A673 (cell line): Measurements from ENCODE around the gene ROMO1. TPM values are rescaled to one million over a fixed set of nuclear protein-coding genes. Genes with fewer than 3 reads are reported as not detected.

ENCODE experiments used
- BruUV-seq: library from RNA; stranded (reverse); fragments of 400-500 nt; replicated peaks from 2 replicates; lab custom pipeline; 2021; lab: Mats Ljungman, UMichigan
- CTCF ChIA-PET: fragments of 300-600 bp; sonication (Branson Sonifier 250); formaldehyde crosslinking; loops from one replicate; lab custom pipeline; 2022; ENCODE audit warnings: antibody characterized with exemption; lab: Charles Lee
- POLR2A ChIA-PET: fragments of 300-600 bp; sonication (Branson Sonifier 250); formaldehyde crosslinking; loops from one replicate; lab custom pipeline; 2022; ENCODE audit warnings: antibody characterized with exemption; ENCODE audit not compliant: low non-redundant PET; lab: Charles Lee
- DNase-seq: peaks from one replicate; pipeline ENCODE4 v3.0.0-alpha.2; 2015; ENCODE audit warnings: low spot score
- H3K27ac ChIP-seq: fragments of 200-600 bp; sonication (generic); 2 replicates; pipeline ENCODE4 v1.5.1; 2016; ENCODE audit warnings: mixed run types, low read depth, mild to moderate bottlenecking, mixed read lengths, antibody characterized with exemption, low read length; ENCODE audit not compliant: poor library complexity, severe bottlenecking
- H3K27me3 ChIP-seq: fragments of 200-600 bp; sonication (generic); replicated peaks from 2 replicates; pipeline ENCODE4 v1.6.1; 2017; ENCODE audit warnings: mixed run types, low read depth, mild to moderate bottlenecking, mixed read lengths, antibody characterized with exemption, low read length; ENCODE audit not compliant: insufficient read depth, poor library complexity
- H3K36me3 ChIP-seq: fragments of 200-600 bp; sonication (generic); 2 replicates; pipeline ENCODE4 v1.6.1; 2016; ENCODE audit warnings: mixed run types, mild to moderate bottlenecking, mixed read lengths, antibody characterized with exemption, low read length; ENCODE audit not compliant: insufficient read depth, poor library complexity, severe bottlenecking
- H3K4me1 ChIP-seq: fragments of 200-600 bp; sonication (generic); 2 replicates; pipeline ENCODE4 v1.6.1; 2017; ENCODE audit warnings: mixed run types, mild to moderate bottlenecking, mixed read lengths, antibody characterized with exemption, low read length; ENCODE audit not compliant: insufficient read depth, poor library complexity, severe bottlenecking
- H3K4me3 ChIP-seq: fragments of 200-600 bp; sonication (generic); 2 replicates; pipeline ENCODE4 v1.5.1; 2016; ENCODE audit warnings: low read depth, mixed run types, mild to moderate bottlenecking, mixed read lengths, low read length; ENCODE audit not compliant: poor library complexity, severe bottlenecking
- H3K9me3 ChIP-seq: fragments of 200-600 bp; sonication (generic); 2 replicates; pipeline ENCODE4 v1.6.1; 2016; ENCODE audit warnings: mixed run types, low read depth, mild to moderate bottlenecking, mixed read lengths, antibody characterized with exemption, low read length; ENCODE audit not compliant: poor library complexity, severe bottlenecking
- EZH2 ChIP-seq: fragments of 200-600 bp; sonication (generic); IDR thresholded peaks from 2 replicates; pipeline ENCODE4 v1.6.1; 2017; ENCODE audit warnings: borderline replicate concordance, low read depth, mild to moderate bottlenecking, mixed read lengths, antibody characterized with exemption, low read length; ENCODE audit not compliant: poor library complexity, severe bottlenecking
- intact Hi-C: fragments of 100-400 bp; cut with micrococcal nuclease; formaldehyde crosslinking; loops from one replicate; pipeline ENCODE4 v1.10.0; 2022; ENCODE audit not compliant: unreplicated experiment
- total RNA-seq: library from RNA; stranded (reverse); gene quantifications from 2 replicates; pipeline ENCODE4 v1.2.3, GENCODE V29; 2021
- TF ChIP-seq, protein P1 (sequence below): fragments of 300-800, 200-600 bp; sonication (generic); conservative IDR thresholded peaks from 2 replicates; pipeline ENCODE4 v1.5.1; 2017; ENCODE audit warnings: low read depth, mild to moderate bottlenecking, antibody characterized with exemption, low read length, moderate library complexity, mixed read lengths

Gene ROMO1
- total RNA-seq, 1 experiment from 2014 or later, result 134 TPM

DNA sequence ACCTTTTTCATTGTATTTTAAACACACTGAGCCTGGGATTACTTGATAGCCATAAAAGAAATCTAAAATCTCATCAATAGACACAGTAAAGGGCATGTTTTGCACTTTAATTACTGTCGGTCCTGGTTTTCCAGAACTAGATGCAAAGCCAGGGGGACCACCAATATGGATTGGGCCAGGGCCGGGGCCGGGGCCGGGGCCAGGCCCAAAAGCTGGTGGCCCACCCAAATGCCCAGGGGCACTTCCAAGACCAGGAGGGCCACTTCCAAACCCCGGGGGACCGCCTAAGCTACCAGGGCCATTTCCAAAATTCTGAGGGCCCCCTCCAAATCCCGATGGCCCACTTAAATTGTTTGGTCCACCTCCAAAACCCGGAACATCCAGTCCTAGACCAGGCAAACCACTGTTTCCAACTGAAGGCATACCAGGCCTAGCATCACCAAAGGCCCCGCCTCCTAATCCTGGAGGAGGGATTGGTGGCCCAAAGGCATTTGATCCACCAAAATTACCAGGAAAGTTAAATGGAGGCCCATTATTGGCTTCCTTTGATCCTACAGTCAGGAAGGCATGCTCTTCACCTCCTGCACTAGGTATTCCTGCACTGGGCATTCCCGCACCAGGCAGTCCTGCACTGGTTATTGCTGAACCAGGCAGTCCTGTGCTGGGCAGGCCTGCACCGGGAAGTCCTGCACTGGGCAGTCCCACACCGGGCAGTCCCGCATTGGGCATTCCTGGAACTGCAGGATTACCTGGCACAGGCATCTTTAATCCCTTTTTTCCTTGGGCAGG is 46.4 kb upstream of the ROMO1 start:
- H3K9me3 ChIP-seq, result no peaks in the 10 kb centered on the region
- H3K27ac ChIP-seq, result no peak overlapping the region
- H3K4me3 ChIP-seq, result no peak overlapping the region
- ChIA-PET POLR2A (no interaction called here), CTCF (no interaction called here)
- BruUV-seq, result no TSS peak
- peaks cover 10% of the 10 kb centered on the region for H3K4me1 ChIP-seq
- peaks cover 74% of the 10 kb centered on the region for H3K36me3 ChIP-seq
- no peaks in the 10 kb centered on the region for H3K27me3 ChIP-seq
- intact Hi-C loops, result no loop called here
- DNase-seq, result no peak
- no peak for TF ChIP-seq EZH2
- TF ChIP-seq, protein P1, sequence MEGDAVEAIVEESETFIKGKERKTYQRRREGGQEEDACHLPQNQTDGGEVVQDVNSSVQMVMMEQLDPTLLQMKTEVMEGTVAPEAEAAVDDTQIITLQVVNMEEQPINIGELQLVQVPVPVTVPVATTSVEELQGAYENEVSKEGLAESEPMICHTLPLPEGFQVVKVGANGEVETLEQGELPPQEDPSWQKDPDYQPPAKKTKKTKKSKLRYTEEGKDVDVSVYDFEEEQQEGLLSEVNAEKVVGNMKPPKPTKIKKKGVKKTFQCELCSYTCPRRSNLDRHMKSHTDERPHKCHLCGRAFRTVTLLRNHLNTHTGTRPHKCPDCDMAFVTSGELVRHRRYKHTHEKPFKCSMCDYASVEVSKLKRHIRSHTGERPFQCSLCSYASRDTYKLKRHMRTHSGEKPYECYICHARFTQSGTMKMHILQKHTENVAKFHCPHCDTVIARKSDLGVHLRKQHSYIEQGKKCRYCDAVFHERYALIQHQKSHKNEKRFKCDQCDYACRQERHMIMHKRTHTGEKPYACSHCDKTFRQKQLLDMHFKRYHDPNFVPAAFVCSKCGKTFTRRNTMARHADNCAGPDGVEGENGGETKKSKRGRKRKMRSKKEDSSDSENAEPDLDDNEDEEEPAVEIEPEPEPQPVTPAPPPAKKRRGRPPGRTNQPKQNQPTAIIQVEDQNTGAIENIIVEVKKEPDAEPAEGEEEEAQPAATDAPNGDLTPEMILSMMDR, result no peak

DNA sequence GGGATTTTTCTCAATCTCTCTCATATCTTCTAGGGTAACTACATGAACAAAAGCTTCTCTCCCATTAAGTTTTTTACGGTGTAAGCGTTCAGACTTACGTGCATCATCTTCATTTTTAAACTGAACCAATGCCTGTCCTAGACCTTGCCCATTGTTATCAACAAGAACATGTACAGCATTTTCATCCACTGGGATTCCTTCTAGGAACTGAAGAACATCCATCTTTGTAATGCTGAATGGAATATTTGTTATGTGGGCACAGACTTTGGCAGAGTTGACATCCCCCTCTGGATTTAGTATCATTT is 45.8 kb upstream of the ROMO1 start:
- Histone ChIP-seq H3K4me1 (peaks cover 10% of the 10 kb centered on the region), H3K36me3 (peaks cover 70% of the 10 kb centered on the region), H3K27me3 (no peaks in the 10 kb centered on the region), H3K9me3 (no peaks in the 10 kb centered on the region), H3K27ac (no peak overlapping the region), H3K4me3 (no peak overlapping the region)
- no peak for DNase-seq
- POLR2A ChIA-PET, result no interaction called here
- CTCF ChIA-PET, result no interaction called here
- intact Hi-C loops, result no loop called here
- no TSS peak for BruUV-seq
- TF ChIP-seq, protein P1, result no peak
- no peak for TF ChIP-seq EZH2

DNA sequence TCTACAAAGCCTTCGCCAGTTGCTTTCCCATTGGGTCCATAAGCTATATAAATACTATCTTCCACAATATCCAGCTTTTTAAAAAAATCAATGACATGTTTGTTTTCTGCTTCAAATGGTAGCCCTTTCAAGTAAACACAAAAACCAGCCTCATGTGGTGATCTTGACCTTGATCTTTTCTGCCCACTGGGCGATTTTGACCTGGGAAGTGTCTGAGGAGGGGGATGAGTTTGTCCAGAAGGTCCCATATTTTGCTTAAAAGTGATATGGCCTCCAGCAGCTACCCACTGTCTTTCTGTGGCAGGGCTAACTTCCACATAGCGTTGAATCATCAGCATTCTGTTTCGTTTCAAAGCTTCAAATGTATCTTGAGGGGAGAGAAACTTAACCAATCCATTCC is 45.3 kb upstream of the ROMO1 start:
- ChIA-PET POLR2A (no interaction called here), CTCF (no interaction called here)
- Histone ChIP-seq H3K9me3 (no peaks in the 10 kb centered on the region), H3K27ac (no peak overlapping the region), H3K36me3 (peaks cover 67% of the 10 kb centered on the region), H3K4me1 (peaks cover 10% of the 10 kb centered on the region), H3K27me3 (no peaks in the 10 kb centered on the region), H3K4me3 (no peak overlapping the region)
- no peak for TF ChIP-seq EZH2
- TF ChIP-seq, protein P1, result no peak
- no peak for DNase-seq
- intact Hi-C loops, result no loop called here
- BruUV-seq, result TSS peak; percentile 4
